GM10248 (cell line): ENCODE results near the gene MRPL41.
A peak's percentile ranks its signal among the peaks of the same experiment; 100 is the strongest.
"Not testable (repeated sequence)": the region's sequence is repeated elsewhere in the genome, so short reads cannot be mapped to it uniquely, and the experiment has no call there.

ENCODE experiments used
- CTCF ChIA-PET: fragments of 300-600 bp; sonication (Branson Sonifier 250); formaldehyde crosslinking; extraction: SDS; loops from one replicate; lab custom pipeline; 2021; ENCODE audit warnings: antibody characterized with exemption; lab: Yijun Ruan, JAX
- POLR2A ChIA-PET: fragments of 350-650 bp; sonication (Branson Sonifier 250); formaldehyde crosslinking; extraction: SDS; loops from one replicate; lab custom pipeline; 2020; ENCODE audit warnings: antibody characterized with exemption; lab: Yijun Ruan, JAX
- DNase-seq: peaks from one replicate; pipeline ENCODE4 v3.0.0; 2012; ENCODE audit errors: extremely low spot score
- CTCF ChIP-seq: IDR thresholded peaks from 2 replicates; pipeline ENCODE4 v1.5.1; 2012; ENCODE audit warnings: mild to moderate bottlenecking, low read depth; ENCODE audit errors: extremely low read depth, missing control alignments, control extremely low read depth

Gene MRPL41

GRCh38 chr9:137524161-137524980, 27.3 kb upstream of the MRPL41 start:
- POLR2A ChIA-PET = no interaction called here
- TF ChIP-seq CTCF = no peak
- CTCF ChIA-PET = interaction anchor here (0.7 to 1.2 kb wide), 4 partner anchors 11 to 404 kb away, joined by 3 to 7 read pairs (median 4); no protein-coding TSS in a partner anchor
- DNase-seq = no peak

- no peak for TF ChIP-seq CTCF
- DNase-seq = no peak
- ChIA-PET CTCF (interaction anchor here (0.7 to 1.2 kb wide), 4 partner anchors 10 to 405 kb away, joined by 3 to 7 read pairs (median 4); no protein-coding TSS in a partner anchor), POLR2A (no interaction called here)
These were observed 26.7 kb upstream of the MRPL41 start for GRCh38 chr9:137524981-137525317.

- DNase-seq = no peak
- POLR2A ChIA-PET = no interaction called here
- CTCF ChIA-PET = interaction anchor here (2.2 kb wide), 1 partner anchor 21 kb away, joined by 5 read pairs; no protein-coding TSS in a partner anchor
- TF ChIP-seq CTCF = no peak
These were observed 21.3 kb upstream of the MRPL41 start for GRCh38 chr9:137530331-137530730.

- no peak for TF ChIP-seq CTCF
These were observed 20.4 kb upstream of the MRPL41 start for GRCh38 chr9:137531099-137531765.

GRCh38 chr9:137532891-137533468, 18.7 kb upstream of the MRPL41 start:
- ChIA-PET CTCF (interaction anchor here (2.2 kb wide), 1 partner anchor 24 kb away, joined by 5 read pairs; no protein-coding TSS in a partner anchor), POLR2A (interaction anchor here (0.6 kb wide), 1 partner anchor 187 kb away, joined by 5 read pairs; no protein-coding TSS in a partner anchor)
- not testable (repeated sequence) for DNase-seq

More at GRCh38 chr9:137531099-137531765, 20.4 kb upstream of the MRPL41 start:
- no peak for DNase-seq
- POLR2A ChIA-PET = no interaction called here
- CTCF ChIA-PET = interaction anchor here (1.1 to 2.2 kb wide), 4 partner anchors 14 to 62 kb away, joined by 3 to 8 read pairs (median 4); no protein-coding TSS in a partner anchor

GRCh38 chr9:137534256-137535119, 17.2 kb upstream of the MRPL41 start:
- peak; percentile 69 for DNase-seq
- POLR2A ChIA-PET = no interaction called here
- CTCF ChIA-PET = interaction anchor here (0.8 to 2.3 kb wide), 10 partner anchors 9 to 248 kb away, joined by 3 to 18 read pairs (median 3); partner anchors contain the start of gene MRPL41

More at GRCh38 chr9:137534256-137535119, 17.2 kb upstream of the MRPL41 start:
- peak; percentile 48 for TF ChIP-seq CTCF
